Measurements from ENCODE around the gene QRFP.

DNA sequence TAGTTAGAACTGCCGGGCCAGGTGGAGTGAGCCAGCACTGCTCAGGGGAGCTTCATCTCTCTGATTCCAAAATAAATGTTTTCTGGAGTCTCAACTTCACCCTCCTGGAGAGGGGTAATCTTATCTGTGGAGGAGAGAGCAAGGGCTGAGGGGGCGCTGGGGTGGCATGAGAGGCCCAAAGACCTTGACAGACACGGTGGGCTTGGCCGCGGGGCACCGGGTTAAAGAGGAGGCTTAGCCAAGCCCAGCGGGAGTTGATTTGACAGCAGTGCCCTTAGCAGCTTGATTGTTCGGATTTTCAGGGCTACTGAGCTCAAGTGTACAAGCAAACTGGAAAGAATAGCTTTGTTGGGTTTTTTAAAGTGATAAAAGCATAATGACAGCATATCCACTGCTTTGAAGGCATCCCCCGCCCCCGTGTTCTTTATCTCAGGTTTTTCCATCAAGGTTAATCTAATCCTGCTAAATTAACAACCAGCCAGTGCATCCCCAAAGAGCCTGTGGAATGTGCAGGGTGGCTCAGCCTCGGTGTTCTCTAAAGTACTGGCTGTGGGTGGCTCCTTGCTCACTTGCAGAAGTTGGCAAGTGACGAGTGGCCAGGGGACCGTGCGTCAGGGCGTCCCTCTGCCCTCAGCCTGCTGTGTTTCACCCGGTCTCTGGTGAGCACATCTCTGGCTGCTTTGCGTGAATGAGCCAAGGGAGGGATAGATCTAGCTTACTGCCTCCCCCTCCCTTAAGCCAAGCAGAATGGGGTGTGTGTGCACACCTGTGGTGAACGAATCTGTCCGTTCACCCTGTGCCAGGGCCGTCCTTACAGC is 5.5 kb downstream of the QRFP start:
- TF ChIP-seq CTCF (IDR thresholded peaks at IDR 0.05) (no peak), POLR2A (IDR thresholded peaks at IDR 0.05) (no peak)

All from thyroid gland (tissue), 4 donors.